Lung (tissue), 12 donors: ENCODE data around the gene PPP1R27. TPM values are rescaled to one million over a fixed set of nuclear protein-coding genes. Genes with fewer than 3 reads are reported as not detected.

Experiments
- ATAC-seq: fragments of 200-7000 bp; cut with Tn5 transposase; one replicate; pipeline ENCODE4 v1.9.1; 2020; ENCODE audit warnings: moderate number of reproducible peaks; ENCODE audit not compliant: insufficient read depth, low FRiP score
- DNase-seq, 3 donors: peaks; one replicate each; pipeline ENCODE4 v3.0.0-alpha.2; 2013 to 2017
- H3K27ac ChIP-seq, 2 donors: one replicate each; pipeline ENCODE4 v1.5.1; 2013; ENCODE audit warnings: mild to moderate bottlenecking in 2 of 2, moderate library complexity in 2 of 2, control low read depth in 1 of 2, inconsistent platforms in 1 of 2, low read depth in 1 of 2, low read length in 1 of 2
- H3K27me3 ChIP-seq, 3 donors: one replicate each; pipeline ENCODE4 v1.5.1; 2013; ENCODE audit warnings: low read length in 2 of 3; ENCODE audit not compliant: control insufficient read depth in 3 of 3, insufficient read depth in 3 of 3
- H3K36me3 ChIP-seq, 4 donors: one replicate each; pipeline ENCODE4 v1.5.1; 2013; ENCODE audit warnings: low read length in 4 of 4, mild to moderate bottlenecking in 1 of 4, moderate library complexity in 1 of 4; ENCODE audit not compliant: control insufficient read depth in 4 of 4, insufficient read depth in 4 of 4
- H3K4me1 ChIP-seq, 5 donors: one replicate each; pipeline ENCODE4 v1.5.1; 2013; ENCODE audit warnings: low read length in 5 of 5, mild to moderate bottlenecking in 2 of 5, moderate library complexity in 1 of 5; ENCODE audit not compliant: control insufficient read depth in 5 of 5, insufficient read depth in 5 of 5
- H3K4me3 ChIP-seq: one replicate; pipeline ENCODE4 v1.5.1; 2013; ENCODE audit warnings: mild to moderate bottlenecking, control low read depth, moderate library complexity
- H3K9ac ChIP-seq, 2 donors: one replicate each; pipeline ENCODE4 v1.5.1; 2013; ENCODE audit warnings: low read length in 2 of 2, control low read depth in 1 of 2; ENCODE audit not compliant: insufficient read depth in 1 of 2
- H3K9me3 ChIP-seq, 4 donors: one replicate each; pipeline ENCODE4 v1.5.1; 2013; ENCODE audit warnings: low read length in 3 of 4, mild to moderate bottlenecking in 1 of 4, moderate library complexity in 1 of 4; ENCODE audit not compliant: control insufficient read depth in 4 of 4, insufficient read depth in 3 of 4
- WGBS, 2 donors: extraction: QIAGEN DNeasy Blood & Tissue Kit; methylation state at CpG; one replicate each; pipeline ENCODE4 v1.1.7; 2013; 5-methylcytosine and 5-hydroxymethylcytosine counted together
- polyA plus RNA-seq, 2 donors: library from polyadenylated mRNA; stranded (reverse); fragments of 200-250 nt; gene quantifications; one replicate each; pipeline ENCODE4 v1.2.1, GENCODE V29; 2013
- total RNA-seq, 2 donors: library from RNA; depleted of rRNA in 1 of 2; stranded (reverse); fragments of >200 nt in 1 of 2; gene quantifications; one replicate each; pipeline ENCODE4 v1.2.1, GENCODE V29; 2014 to 2021
- TF ChIP-seq, protein P1 (sequence below): IDR thresholded peaks from 2 replicates; pipeline ENCODE4 v1.5.1; 2012; ENCODE audit warnings: mild to moderate bottlenecking; ENCODE audit errors: control extremely low read depth, extremely low read depth
- donor health status: control.
- donor health status: control.
- donor health status: Bipolar disorder and iron deficiency.
- donor health status: healthy.
- donor health status: DM: yes; HTN: yes; CAD: no.

PPP1R27 gene
- total and polyA plus RNA-seq, 4 donors = 0.13 TPM; not detected in 3

DNA sequence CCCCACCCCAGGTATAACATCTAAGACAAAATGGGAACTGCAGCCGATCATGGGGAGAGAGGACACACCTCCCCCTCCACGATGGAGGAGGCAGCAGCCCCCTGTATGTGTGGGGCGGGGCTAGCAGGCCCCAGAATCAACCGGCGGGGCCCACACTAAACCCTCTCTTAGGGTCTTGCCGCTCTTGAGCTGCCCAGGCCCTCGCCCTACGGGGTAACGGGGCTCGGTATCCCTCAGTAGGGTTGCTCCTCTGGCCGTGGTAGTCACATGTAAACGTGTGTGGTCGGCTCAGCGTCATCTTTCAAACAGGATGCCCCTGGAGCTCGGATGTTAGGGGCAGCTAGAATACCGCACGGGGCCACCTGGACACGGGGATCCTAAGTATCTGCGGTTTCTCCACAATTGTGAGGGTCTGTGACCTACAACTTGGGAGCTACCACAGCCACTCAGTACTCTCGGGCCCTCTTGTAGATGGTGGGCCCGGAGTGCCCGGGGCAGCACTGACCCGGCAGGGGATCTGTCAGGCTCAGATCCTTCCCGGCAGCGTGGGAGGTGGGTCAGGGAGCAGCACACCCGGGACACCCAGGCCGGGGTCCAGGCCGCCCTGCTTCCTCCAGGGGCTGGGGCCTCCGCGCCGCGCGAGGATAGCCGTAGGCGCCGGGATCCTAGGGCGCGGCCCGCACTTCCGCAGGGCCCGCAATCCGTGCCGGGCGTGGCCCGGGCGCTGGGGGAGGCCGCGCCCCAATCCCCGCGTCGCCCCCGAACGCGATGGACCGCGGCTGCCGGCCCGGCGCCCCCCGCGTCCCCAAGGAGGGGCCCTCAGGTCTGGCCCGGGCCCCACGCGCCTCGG lies 35.5 kb upstream of the PPP1R27 start:
- H3K27me3 ChIP-seq = no peaks in the 10 kb centered on the region
- peak overlapping the region; percentile 90 to 98 for H3K27ac ChIP-seq
- ATAC-seq = peak; percentile 9
- TF ChIP-seq, protein P1, sequence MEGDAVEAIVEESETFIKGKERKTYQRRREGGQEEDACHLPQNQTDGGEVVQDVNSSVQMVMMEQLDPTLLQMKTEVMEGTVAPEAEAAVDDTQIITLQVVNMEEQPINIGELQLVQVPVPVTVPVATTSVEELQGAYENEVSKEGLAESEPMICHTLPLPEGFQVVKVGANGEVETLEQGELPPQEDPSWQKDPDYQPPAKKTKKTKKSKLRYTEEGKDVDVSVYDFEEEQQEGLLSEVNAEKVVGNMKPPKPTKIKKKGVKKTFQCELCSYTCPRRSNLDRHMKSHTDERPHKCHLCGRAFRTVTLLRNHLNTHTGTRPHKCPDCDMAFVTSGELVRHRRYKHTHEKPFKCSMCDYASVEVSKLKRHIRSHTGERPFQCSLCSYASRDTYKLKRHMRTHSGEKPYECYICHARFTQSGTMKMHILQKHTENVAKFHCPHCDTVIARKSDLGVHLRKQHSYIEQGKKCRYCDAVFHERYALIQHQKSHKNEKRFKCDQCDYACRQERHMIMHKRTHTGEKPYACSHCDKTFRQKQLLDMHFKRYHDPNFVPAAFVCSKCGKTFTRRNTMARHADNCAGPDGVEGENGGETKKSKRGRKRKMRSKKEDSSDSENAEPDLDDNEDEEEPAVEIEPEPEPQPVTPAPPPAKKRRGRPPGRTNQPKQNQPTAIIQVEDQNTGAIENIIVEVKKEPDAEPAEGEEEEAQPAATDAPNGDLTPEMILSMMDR = no peak
- peaks cover 0 to 24% (median 12%) of the 10 kb centered on the region in 4 donors for H3K36me3 ChIP-seq
- no peak overlapping the region for H3K9ac ChIP-seq
- H3K4me1 ChIP-seq = peaks cover 0 to 28% (median 11%) of the 10 kb centered on the region in 5 donors
- H3K9me3 ChIP-seq = no peaks in the 10 kb centered on the region
- peak overlapping the region; percentile 71 for H3K4me3 ChIP-seq
- WGBS, 2 donors = 2 to 4% methylated on average over 32 to 65 of the region's 65 CpGs
- DNase-seq = peak in 2 of 3 donors; percentile 38 to 39

DNA sequence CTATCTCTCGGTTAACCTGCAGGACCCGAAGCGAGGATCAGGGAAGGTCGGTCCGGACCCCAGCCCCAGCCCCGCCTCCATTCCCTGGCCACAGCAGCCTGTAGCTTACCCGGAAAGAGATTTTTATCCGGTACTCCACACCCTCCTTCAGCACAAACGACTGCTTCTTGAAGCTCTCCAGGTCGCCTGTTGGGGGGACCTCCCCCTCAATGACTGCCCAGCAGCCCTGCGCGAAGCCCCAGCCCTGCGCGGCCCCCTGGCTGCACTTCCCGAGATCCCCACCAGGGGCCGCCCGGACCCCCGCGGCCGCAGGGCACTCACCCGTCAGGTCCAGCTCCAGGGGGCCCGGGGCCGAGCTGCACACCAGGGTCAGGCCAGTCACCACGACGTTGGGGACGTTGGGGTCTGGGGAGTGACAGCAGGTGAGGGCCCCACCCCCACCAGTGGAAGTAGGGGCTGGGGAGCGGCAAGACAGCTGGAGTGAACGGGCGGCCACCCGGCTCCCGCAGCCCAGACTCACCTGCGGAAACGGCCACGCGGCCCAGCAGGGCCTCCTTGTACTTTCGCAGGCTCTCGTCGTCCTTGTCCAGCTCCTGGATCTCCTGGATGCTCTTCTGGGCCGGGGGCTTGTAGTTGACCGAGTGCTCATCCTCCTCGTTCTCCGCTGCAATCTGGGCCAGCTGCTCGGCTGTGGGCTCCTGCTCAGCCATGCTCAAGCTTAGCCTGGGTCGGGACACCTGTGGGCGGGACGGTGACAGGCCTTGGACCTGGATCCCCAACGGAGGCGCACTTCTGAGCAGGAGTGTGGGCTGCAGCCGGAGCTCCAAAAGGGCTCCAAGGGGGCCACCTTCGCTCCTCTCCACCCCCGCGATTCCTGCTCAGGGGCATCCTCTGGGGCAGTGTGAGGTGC lies 34.6 kb upstream of the PPP1R27 start:
- peak overlapping the region; percentile 90 to 98 for H3K27ac ChIP-seq
- ATAC-seq = no peak
- DNase-seq = peak; percentile 45 to 70 (median 58)

DNA sequence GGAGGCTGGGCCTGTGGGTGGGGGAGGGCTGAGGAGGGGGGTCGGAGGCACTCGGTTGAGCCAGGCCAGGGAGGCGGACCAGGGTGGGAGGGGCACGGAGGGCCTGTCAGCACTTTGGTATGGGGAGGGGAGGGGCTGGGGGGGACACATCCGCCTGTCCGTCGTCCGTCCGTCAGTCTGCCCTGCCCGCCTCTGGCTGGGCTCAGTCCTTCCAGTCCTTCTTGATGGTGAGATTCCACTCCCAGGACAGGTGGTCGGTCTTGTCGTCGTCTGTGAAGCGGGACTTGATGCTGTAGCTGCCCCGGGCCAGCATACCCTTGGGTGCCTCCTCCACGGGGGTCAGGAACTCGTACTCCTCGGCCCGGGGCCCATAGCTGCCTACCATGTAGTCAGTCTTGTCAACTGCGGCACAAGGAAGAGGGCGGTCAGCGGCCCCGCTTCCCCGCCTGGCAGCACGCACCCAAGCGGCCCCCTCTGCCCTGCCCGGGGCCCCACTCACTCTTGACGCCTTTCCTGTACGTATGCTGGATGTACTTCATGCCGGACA lies 33.9 kb upstream of the PPP1R27 start:
- peak overlapping the region; percentile 33 to 56 for H3K27ac ChIP-seq
- H3K36me3 ChIP-seq = peaks cover 0 to 25% (median 16%) of the 10 kb centered on the region in 4 donors
- no peak overlapping the region for H3K9ac ChIP-seq
- ATAC-seq = no peak
- WGBS, 2 donors = 71 to 77% methylated on average over 26 to 30 of the region's 30 CpGs
- TF ChIP-seq, protein P1 = no peak
- H3K4me3 ChIP-seq = no peak overlapping the region
- H3K4me1 ChIP-seq = peaks cover 0 to 28% (median 11%) of the 10 kb centered on the region in 5 donors
- no peaks in the 10 kb centered on the region for H3K9me3 ChIP-seq
- no peaks in the 10 kb centered on the region for H3K27me3 ChIP-seq
- DNase-seq = no peak

More for the DNA sequence above, 34.6 kb upstream of the PPP1R27 start:
- Histone ChIP-seq H3K9me3 (no peaks in the 10 kb centered on the region), H3K4me1 (peaks cover 0 to 28% (median 11%) of the 10 kb centered on the region in 5 donors), H3K36me3 (peaks cover 0 to 25% (median 14%) of the 10 kb centered on the region in 4 donors), H3K4me3 (peak overlapping the region; percentile 71), H3K9ac (no peak overlapping the region), H3K27me3 (no peaks in the 10 kb centered on the region)
- 40 to 43% methylated on average over 48 to 52 of the region's 52 CpGs for WGBS, 2 donors
- TF ChIP-seq, protein P1 = peak; percentile 30
